GM12872 (cell line): Measurements from ENCODE around the gene ASCC2.

Source experiments
- CTCF ChIP-seq: IDR thresholded peaks from 3 replicates; pipeline ENCODE4 v1.5.1; 2011; ENCODE audit warnings: low read depth, mild to moderate bottlenecking, low read length, moderate library complexity; ENCODE audit not compliant: insufficient read depth

The ASCC2 gene

GRCh38 chr22:29747832-29748231, 90.2 kb downstream of the ASCC2 start:
- no peak for TF ChIP-seq CTCF

DNA sequence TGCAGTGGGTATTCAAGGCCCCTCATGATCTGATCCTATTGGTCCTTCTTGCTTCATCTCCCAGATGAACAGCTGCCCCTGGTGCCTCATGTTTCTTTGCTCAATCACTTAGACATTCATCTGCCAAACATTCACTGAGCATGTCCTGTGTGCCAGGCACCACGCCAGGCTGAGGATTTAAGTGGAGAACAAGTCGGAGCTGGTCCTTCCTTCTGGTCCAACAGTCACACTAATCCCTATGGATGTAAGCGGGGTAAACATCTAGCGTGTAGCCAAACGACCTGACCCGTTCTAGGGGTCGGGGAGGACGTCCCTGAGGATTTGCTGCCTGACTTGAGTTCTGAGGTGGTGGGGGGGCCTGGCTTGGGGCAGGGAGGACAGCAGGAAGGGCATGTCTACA, 93.2 kb downstream of the ASCC2 start:
- TF ChIP-seq CTCF, result no peak

GRCh38 chr22:29742326-29742725, 95.7 kb downstream of the ASCC2 start:
- TF ChIP-seq CTCF, result no peak

- no peak for TF ChIP-seq CTCF
Observed at GRCh38 chr22:29741926-29742325, 96.1 kb downstream of the ASCC2 start.

DNA sequence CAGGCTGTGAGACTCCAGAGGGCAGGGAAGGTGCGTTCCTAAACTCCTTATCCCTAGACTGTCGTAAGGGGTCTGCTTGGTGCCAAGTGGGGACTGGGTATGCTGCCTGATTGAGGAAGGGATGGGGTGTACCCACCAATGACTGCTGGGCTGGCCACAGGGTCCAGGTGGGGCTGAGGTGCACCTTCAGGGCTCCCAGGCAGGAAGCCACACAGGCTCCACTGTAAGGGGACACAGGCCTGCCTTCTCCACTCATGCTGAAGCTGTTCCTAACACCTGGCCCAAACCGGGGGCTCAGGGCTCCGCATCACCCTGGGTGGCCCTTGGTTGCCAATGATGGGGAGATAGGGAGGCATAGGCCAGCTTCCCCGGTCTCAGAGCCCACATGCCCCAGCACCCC, 97.9 kb downstream of the ASCC2 start:
- no peak for TF ChIP-seq CTCF

DNA sequence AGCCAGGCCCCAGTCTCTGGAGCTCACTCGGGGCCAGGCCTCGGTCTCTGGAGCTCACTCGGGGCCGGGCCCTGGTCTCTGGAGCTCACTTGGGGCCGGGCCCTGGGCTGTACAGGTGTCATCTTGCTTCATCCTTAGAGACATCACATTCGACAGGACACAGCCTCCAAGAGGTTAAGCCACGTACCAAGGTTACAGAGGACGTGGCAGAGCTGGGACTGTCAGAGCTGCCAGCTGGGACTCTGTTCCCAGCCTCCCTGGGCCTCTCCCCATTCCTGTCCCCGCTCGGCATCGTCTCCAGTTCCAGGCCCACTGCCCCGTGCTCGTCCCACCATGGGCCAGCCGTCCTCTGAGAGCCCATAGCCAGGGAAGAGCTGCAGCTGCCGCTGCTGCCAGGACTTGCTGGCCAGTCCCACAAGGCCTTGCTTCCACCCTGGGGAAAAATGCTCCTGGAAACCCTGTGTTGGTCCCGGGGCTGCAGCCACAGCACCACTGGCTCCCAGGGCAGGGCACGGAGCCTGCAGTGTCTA, 98.7 kb downstream of the ASCC2 start:
- TF ChIP-seq CTCF, result no peak
